Epithelial cell of proximal tubule (primary cell): ENCODE data around the gene COL11A2. TPM values are rescaled to one million over a fixed set of nuclear protein-coding genes. Genes with fewer than 3 reads are reported as not detected.

Experiments
- DNase-seq: peaks from one replicate; pipeline ENCODE4 v3.0.0-alpha.2; 2011; ENCODE audit warnings: low read depth
- H3K4me3 ChIP-seq: 2 replicates; pipeline ENCODE4 v1.5.1; 2011; ENCODE audit warnings: low read depth, mild to moderate bottlenecking, low read length
- total RNA-seq: library from RNA; depleted of rRNA; stranded (reverse); fragments of >200 nt; gene quantifications from 2 replicates; pipeline ENCODE4 v1.2.3, GENCODE V29; 2015
- TF ChIP-seq, protein P1 (sequence below): conservative IDR thresholded peaks from 2 replicates; pipeline ENCODE4 v1.5.1; 2012; ENCODE audit warnings: low read depth, mild to moderate bottlenecking, low read length

COL11A2 gene
- total RNA-seq, 1 donor from 2014 or later = 0.06 TPM

DNA sequence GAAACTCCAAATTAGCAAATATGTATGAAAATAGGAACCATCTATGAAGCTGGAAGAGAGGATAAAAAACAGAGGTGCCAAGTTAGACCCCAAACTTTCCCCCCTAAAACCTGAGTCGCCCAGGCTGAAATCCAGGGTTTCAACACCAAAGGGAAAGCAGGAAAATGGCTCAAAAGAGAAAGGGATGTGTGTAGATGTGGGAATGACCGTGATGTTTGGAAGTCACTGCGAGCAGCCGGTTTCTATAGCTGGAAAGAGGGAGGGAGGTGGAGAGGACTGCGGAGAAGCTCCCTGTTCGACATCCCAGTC, 20.5 kb upstream of the COL11A2 start:
- peak overlapping the region; percentile 54 for H3K4me3 ChIP-seq
- TF ChIP-seq, protein P1, sequence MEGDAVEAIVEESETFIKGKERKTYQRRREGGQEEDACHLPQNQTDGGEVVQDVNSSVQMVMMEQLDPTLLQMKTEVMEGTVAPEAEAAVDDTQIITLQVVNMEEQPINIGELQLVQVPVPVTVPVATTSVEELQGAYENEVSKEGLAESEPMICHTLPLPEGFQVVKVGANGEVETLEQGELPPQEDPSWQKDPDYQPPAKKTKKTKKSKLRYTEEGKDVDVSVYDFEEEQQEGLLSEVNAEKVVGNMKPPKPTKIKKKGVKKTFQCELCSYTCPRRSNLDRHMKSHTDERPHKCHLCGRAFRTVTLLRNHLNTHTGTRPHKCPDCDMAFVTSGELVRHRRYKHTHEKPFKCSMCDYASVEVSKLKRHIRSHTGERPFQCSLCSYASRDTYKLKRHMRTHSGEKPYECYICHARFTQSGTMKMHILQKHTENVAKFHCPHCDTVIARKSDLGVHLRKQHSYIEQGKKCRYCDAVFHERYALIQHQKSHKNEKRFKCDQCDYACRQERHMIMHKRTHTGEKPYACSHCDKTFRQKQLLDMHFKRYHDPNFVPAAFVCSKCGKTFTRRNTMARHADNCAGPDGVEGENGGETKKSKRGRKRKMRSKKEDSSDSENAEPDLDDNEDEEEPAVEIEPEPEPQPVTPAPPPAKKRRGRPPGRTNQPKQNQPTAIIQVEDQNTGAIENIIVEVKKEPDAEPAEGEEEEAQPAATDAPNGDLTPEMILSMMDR = no peak
- no peak for DNase-seq

DNA sequence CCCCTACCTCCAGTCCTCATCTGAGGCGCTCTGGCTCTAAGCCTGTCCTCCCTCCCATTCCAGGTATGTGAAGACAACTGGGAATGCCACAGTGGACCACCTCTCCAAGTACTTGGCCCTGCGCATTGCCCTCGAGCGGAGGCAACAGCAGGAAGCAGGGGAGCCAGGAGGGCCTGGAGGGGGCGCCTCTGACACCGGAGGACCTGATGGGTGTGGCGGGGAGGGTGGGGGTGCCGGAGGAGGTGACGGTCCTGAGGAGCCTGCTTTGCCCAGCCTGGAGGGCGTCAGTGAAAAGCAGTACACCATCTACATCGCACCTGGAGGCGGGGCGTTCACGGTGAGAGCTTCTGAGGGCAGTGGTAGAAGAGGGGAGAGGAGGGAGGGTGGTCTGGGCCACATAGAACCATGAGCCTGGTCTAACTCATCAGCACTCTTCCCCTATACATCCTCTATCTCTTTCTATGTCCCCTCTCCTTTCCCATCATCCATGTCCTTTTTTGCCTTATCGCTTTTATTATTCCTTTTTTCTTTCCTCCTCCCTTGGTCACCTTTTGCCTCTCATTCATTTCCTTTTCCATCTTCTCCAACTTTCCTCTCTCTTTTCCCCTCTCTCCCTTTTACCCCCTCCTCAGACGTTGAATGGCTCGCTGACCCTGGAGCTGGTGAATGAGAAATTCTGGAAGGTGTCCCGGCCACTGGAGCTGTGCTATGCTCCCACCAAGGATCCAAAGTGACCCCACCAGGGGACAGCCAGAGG, 19.6 kb upstream of the COL11A2 start:
- no peak for DNase-seq
- H3K4me3 ChIP-seq = no peak overlapping the region
- TF ChIP-seq, protein P1 = peak; percentile 6

DNA sequence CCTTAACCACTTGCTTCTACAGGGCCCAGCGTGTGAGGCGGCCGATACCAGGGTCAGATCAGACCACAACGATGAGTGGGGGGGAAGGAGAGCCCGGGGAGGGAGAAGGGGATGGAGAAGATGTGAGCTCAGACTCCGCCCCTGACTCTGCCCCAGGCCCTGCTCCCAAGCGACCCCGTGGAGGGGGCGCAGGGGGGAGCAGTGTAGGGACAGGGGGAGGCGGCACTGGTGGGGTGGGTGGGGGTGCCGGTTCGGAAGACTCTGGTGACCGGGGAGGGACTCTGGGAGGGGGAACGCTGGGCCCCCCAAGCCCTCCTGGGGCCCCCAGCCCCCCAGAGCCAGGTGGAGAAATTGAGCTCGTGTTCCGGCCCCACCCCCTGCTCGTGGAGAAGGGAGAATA, 18.9 kb upstream of the COL11A2 start:
- H3K4me3 ChIP-seq = no peak overlapping the region
- no peak for DNase-seq
- TF ChIP-seq, protein P1 = no peak

DNA sequence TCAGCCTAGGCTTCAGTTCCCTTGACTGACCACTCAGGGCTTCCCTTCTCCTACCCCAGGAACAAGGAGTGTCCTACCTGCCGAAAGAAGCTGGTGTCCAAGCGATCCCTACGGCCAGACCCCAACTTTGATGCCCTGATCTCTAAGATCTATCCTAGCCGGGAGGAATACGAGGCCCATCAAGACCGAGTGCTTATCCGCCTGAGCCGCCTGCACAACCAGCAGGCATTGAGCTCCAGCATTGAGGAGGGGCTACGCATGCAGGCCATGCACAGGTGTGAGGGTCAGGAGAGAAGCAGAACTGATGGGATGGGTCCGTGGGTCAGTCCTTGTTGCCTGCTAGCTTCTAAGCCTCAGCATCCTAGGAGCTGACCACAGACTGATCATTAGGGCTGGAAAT, 17.6 kb upstream of the COL11A2 start:
- TF ChIP-seq, protein P1 = no peak
- H3K4me3 ChIP-seq = no peak overlapping the region
- DNase-seq = no peak

DNA sequence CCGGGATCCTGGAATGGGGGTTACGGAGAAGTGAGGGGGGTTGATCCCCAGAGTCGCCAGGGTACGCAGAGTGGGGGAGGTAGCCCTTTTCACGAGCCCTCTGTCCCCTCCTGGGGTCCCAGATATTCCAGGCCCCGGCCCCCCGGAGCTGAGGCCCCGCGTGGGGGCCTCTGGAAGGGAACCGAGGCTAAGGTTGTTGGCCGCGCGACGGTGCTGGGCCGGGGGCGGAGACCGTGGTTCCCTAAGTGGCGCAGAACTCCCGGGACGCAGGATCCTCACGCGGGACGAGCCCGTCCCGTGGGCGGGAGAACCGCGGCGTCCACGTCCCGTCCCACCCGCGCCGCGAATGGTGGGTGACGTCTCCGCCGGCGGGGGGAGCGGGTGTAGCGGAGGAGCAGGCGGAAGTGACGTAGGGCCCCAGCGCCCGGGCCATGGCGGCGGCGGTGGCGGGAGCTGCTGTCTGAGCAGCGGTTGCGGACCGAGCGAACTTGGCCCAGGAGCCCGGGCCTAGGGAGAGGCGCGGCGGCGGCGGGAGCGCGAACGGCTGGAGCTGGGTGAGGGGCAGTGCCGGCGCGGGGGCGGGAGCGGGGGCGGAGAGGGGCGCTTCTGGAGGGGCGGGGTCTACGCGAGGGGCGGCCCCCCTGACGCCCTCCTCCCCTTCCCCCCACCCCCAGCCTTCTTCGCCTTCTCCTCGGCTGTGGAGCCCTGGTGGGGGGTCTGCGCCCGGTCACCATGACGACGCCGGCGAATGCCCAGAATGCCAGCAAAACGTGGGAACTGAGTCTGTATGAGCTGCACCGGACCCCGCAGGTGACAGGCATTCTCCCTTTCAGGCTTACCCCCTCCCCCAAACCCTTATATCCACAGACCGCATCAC, 16.1 kb upstream of the COL11A2 start, which contains the start of gene RING1:
TSS of gene RING1 (plus strand) at position 410 of the 877 bp plus-strand sequence. CDS start at position 733, 323 bp downstream.
- TF ChIP-seq, protein P1 = no peak
- no peak for DNase-seq
- H3K4me3 ChIP-seq = peak within 1 kb of the TSS; percentile 95

DNA sequence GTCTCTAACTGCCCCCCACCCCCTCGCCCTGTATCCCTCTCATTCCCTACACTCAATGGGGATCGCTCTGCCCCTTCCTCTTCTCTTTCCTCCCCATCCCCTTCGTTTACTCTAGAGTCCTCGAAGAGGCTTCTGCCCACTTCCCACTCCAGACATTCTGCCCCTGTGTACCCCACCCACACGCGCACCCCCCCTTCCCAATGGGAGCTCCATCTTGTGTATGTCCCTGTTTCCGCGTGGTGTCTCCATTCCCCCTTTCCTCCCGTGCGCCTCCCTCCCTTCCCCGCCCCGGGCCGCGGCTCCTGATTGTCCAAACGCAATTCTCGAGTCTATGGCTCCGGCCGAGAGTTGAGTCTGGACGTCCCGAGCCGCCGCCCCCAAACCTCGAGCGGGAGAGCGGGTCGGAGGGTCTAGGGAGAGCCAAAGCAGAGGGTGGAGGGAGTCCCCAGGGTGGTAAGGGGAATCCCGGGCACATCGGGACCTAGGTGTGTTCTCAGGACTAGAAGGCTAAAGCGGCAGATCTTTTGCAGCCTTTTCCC, 15.4 kb upstream of the COL11A2 start:
- no peak for DNase-seq
- H3K4me3 ChIP-seq = peak overlapping the region; percentile 95
- TF ChIP-seq, protein P1 = no peak
